PC-3 (cell line): ENCODE data around the gene POPDC2. TPM values are rescaled to one million over a fixed set of nuclear protein-coding genes. Genes with fewer than 3 reads are reported as not detected.

Experiments used
- ATAC-seq: fragments of 200-7000 bp; cut with Tn5 transposase; 2 replicates; pipeline ENCODE4 v1.9.1; 2020; ENCODE audit warnings: mild to moderate bottlenecking, moderate library complexity
- BruUV-seq: library from RNA; stranded (reverse); fragments of 400-500 nt; replicated peaks from 2 replicates; lab custom pipeline; 2021; lab: Mats Ljungman, UMichigan
- CTCF ChIA-PET: fragments of 300-600 bp; sonication (Branson Sonifier 250); formaldehyde crosslinking; loops from one replicate; lab custom pipeline; 2022; ENCODE audit warnings: antibody characterized with exemption; lab: Charles Lee
- POLR2A ChIA-PET: fragments of 300-600 bp; sonication (Branson Sonifier 250); formaldehyde crosslinking; loops from one replicate; lab custom pipeline; 2022; ENCODE audit warnings: antibody characterized with exemption; ENCODE audit not compliant: unreplicated experiment; lab: Charles Lee
- DNase-seq: peaks from one replicate; pipeline ENCODE4 v3.0.0-alpha.2; 2015
- H2AFZ ChIP-seq: fragments of 300-600 bp; sonication (generic); 2 replicates; pipeline ENCODE4 v1.6.0; 2016; ENCODE audit warnings: antibody characterized with exemption, low read length
- H3F3A ChIP-seq: fragments of 300-600 bp; sonication (generic); one replicate; pipeline ENCODE4 v1.6.0; 2017; ENCODE audit warnings: antibody characterized with exemption, low read length, control low read depth, mild to moderate bottlenecking; ENCODE audit not compliant: unreplicated experiment
- H3K27ac ChIP-seq: fragments of 300-600 bp; sonication (generic); 2 replicates; pipeline ENCODE4 v1.5.1; 2016; ENCODE audit warnings: mild to moderate bottlenecking, low read length
- H3K27me3 ChIP-seq: fragments of 300-600 bp; sonication (generic); 2 replicates; pipeline ENCODE4 v1.6.1; 2016; ENCODE audit warnings: low read length, mixed read lengths
- H3K36me3 ChIP-seq: fragments of 300-600 bp; sonication (generic); 2 replicates; pipeline ENCODE4 v1.6.1; 2016; ENCODE audit warnings: low read depth, mixed run types, low read length, mixed read lengths
- H3K4me1 ChIP-seq: fragments of 300-600 bp; sonication (generic); 2 replicates; pipeline ENCODE4 v1.5.1; 2016; ENCODE audit warnings: low read length; ENCODE audit not compliant: insufficient read depth
- H3K4me2 ChIP-seq: fragments of 300-600 bp; sonication (generic); 2 replicates; pipeline ENCODE4 v1.6.0; 2016; ENCODE audit warnings: low read length
- H3K4me3 ChIP-seq: fragments of 300-600 bp; sonication (generic); 2 replicates; pipeline ENCODE4 v1.5.1; 2016; ENCODE audit warnings: mild to moderate bottlenecking, low read length, mixed read lengths
- H3K79me2 ChIP-seq: fragments of 300-600 bp; sonication (generic); 2 replicates; pipeline ENCODE4 v1.6.1; 2017; ENCODE audit warnings: low read length, mixed read lengths
- H3K9ac ChIP-seq: fragments of 300-600 bp; sonication (generic); 2 replicates; pipeline ENCODE4 v1.6.0; 2016; ENCODE audit warnings: mild to moderate bottlenecking, low read length
- H3K9me2 ChIP-seq: fragments of 300-600 bp; sonication (generic); replicated peaks from 2 replicates; pipeline ENCODE4 v1.6.1; 2016; ENCODE audit warnings: mixed run types, low read length, mixed read lengths
- H3K9me3 ChIP-seq: fragments of 300-600 bp; sonication (generic); 2 replicates; pipeline ENCODE4 v1.6.1; 2016; ENCODE audit warnings: low read length, mixed read lengths
- H4K20me1 ChIP-seq: fragments of 300-600 bp; sonication (generic); 2 replicates; pipeline ENCODE4 v1.6.1; 2016; ENCODE audit warnings: low read length, mixed read lengths
- CTCF ChIP-seq: fragments of 300-600 bp; sonication (generic); conservative IDR thresholded peaks from 2 replicates; pipeline ENCODE4 v1.5.1; 2017; ENCODE audit warnings: antibody characterized with exemption, low read depth, mild to moderate bottlenecking, low read length
- EZH2 ChIP-seq: fragments of 300-600 bp; sonication (generic); IDR thresholded peaks from one replicate; pipeline ENCODE4 v1.6.1; 2017; ENCODE audit warnings: antibody characterized with exemption, mild to moderate bottlenecking, low read length; ENCODE audit not compliant: unreplicated experiment
- EZH2phosphoT487 ChIP-seq: fragments of 300-600 bp; sonication (generic); IDR thresholded peaks from 2 replicates; pipeline ENCODE4 v1.6.1; 2018; ENCODE audit warnings: mild to moderate bottlenecking, antibody characterized with exemption, low read length, borderline replicate concordance
- intact Hi-C: fragments of 100-400 bp; cut with micrococcal nuclease; formaldehyde crosslinking; loops from 2 replicates; pipeline ENCODE4 v1.9.0; 2023
- total RNA-seq: library from RNA; depleted of rRNA; stranded (reverse); fragments of >200 nt; gene quantifications from 2 replicates; pipeline ENCODE4 v1.2.3, GENCODE V29; 2014

The POPDC2 gene
- total RNA-seq, 1 experiment from 2014 or later, result 0.62 TPM

- no peak overlapping the region for H2AFZ ChIP-seq
- H3F3A ChIP-seq, result no peaks in the 10 kb centered on the region
- peak; percentile 36; the same call in 1 of the 2 replicates for ATAC-seq
- TF ChIP-seq EZH2phosphoT487 (no peak), EZH2 (no peak), CTCF (no peak)
- H3K9me3 ChIP-seq, result no peaks in the 10 kb centered on the region
- peaks cover 3% of the 10 kb centered on the region for H3K79me2 ChIP-seq
- intact Hi-C loops, result no loop called here
- H3K9ac ChIP-seq, result no peak overlapping the region
- H3K4me3 ChIP-seq, result no peak overlapping the region
- no TSS peak for BruUV-seq
- no peak overlapping the region for H3K4me2 ChIP-seq
- CTCF ChIA-PET, result no interaction called here
- POLR2A ChIA-PET, result no interaction called here
- no peaks in the 10 kb centered on the region for H4K20me1 ChIP-seq
- H3K27me3 ChIP-seq, result no peaks in the 10 kb centered on the region
- peaks cover 18% of the 10 kb centered on the region for H3K4me1 ChIP-seq
- no peaks in the 10 kb centered on the region for H3K9me2 ChIP-seq
- no peak overlapping the region for H3K27ac ChIP-seq
- DNase-seq, result peak; percentile 13
- H3K36me3 ChIP-seq, result peaks cover 44% of the 10 kb centered on the region
Measured at GRCh38 chr3:119669906-119670570, 9.6 kb upstream of the POPDC2 start.

DNA sequence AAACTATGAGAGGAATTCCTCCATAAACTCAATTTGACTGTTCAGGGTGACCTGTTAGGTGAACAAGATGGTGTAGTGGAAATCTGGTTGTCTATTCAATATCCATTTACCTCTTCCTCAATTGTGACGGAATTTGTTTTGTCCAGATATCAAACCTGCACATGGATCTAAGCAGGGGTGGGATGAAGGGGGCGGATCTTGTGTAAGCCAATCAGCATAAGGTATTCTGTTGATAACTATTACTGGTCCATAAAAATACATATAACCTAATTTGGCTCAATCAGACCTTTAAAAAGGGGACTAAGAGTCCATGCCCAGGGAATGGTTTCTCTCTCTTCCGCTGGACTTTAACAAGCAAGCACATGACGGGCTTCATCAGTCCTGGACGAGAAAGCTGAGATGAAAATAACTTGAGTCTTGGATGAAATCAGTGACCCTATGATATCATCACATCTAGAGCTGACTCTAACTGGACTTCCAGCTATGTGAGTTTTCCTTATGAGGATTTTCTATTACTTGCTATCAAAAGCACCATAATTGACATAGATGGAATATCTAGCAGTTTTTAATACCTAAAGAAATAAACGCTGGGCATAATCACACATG, 5.7 kb upstream of the POPDC2 start:
- ATAC-seq, result no peak

More for the DNA sequence above, 5.7 kb upstream of the POPDC2 start:
- peaks cover 57% of the 10 kb centered on the region for H3K4me1 ChIP-seq
- TF ChIP-seq CTCF, result no peak
- no peaks in the 10 kb centered on the region for H3K9me3 ChIP-seq
- H3K4me3 ChIP-seq, result no peak overlapping the region
- H3K36me3 ChIP-seq, result peaks cover 13% of the 10 kb centered on the region; the same call in 1 of the 2 replicates
- no peak overlapping the region for H3K9ac ChIP-seq
- POLR2A ChIA-PET, result no interaction called here
- no peak overlapping the region for H2AFZ ChIP-seq
- no peaks in the 10 kb centered on the region for H3K9me2 ChIP-seq
- H3K27ac ChIP-seq, result peak overlapping the region; percentile 91; the same call in 1 of the 2 replicates
- CTCF ChIA-PET, result no interaction called here
- no peaks in the 10 kb centered on the region for H3K27me3 ChIP-seq
- BruUV-seq, result no TSS peak
- intact Hi-C loops, result no loop called here
- DNase-seq, result no peak
- H4K20me1 ChIP-seq, result no peaks in the 10 kb centered on the region
- H3F3A ChIP-seq, result peaks cover 18% of the 10 kb centered on the region
- no peak overlapping the region for H3K4me2 ChIP-seq
- no peaks in the 10 kb centered on the region for H3K79me2 ChIP-seq
